HG03378 (cell line): ENCODE data around the gene MAPK4.
"Not testable (repeated sequence)": the region's sequence is repeated elsewhere in the genome, so short reads cannot be mapped to it uniquely, and the experiment has no call there.

Experiments
- ATAC-seq: cut with Tn5 transposase; IDR thresholded peaks from one replicate; pipeline ENCODE4 v1.9.1; 2021; ENCODE audit warnings: mild to moderate bottlenecking, moderate library complexity; ENCODE audit not compliant: unreplicated experiment

The MAPK4 gene

GRCh38 chr18:50748243-50749229 lies 188.6 kb downstream of the MAPK4 start:
- ATAC-seq: no peak

DNA sequence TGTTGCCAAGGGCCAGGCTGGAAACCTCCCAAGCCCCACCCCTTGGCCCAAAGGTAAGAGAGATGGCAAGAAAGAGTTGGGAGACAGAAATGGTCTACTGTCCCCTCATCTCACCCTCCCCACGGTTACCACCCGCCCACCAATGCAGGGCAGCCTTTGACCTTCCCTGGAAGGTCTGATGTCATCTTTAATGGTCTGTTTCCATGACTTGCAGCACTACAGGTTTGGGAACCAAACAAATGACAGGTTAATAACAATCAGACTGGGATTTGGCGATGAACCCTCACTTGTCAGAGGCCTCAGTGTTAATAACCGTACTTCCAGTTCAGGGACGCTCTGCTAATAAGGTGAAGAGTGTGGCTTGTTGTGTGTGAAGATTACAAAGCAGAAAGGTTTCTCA lies 189.5 kb downstream of the MAPK4 start:
- no peak for ATAC-seq

DNA sequence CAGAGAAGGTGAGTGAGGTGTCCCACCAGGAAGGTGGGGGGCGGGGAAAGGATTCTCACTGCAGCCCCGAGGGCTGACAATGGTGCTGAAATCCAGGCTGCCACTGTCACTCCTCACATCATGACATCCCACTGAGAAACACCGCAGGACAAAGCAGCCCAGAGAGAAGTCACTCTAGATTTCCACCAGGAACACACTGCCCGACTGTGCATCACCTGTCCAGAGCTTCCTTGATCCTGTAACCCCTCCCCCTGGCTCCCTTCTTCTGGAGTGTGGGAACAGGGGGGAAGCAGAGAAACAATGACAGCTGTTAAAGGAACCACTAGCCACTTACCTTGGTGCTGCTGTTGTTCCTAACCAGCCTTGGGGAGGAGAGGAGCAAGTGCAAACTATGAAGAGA lies 190.1 kb downstream of the MAPK4 start:
- ATAC-seq: no peak

- no peak for ATAC-seq
Observed at GRCh38 chr18:50750546-50750945, 190.7 kb downstream of the MAPK4 start.

DNA sequence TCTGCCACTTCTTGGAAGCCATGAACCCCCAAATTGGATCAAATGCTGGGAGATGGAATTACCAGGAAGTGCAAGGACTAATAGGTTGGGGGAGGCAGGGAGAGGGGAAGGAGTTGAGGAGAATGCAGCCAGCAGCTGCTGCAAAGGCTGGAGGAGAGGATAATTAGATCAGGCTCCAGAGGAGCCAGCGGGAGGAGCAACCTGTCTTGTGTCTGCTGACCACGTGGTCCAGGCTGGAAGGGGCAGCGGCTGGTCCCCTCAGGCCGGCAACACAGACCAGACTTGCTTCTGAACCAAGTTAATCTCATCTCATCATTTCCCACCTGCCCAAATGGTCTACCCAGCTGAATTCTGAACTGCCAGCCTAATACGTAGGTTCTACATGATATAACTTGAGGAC lies 191.6 kb downstream of the MAPK4 start:
- no peak for ATAC-seq

- no peak for ATAC-seq
Observed at GRCh38 chr18:50751947-50752346, 192.1 kb downstream of the MAPK4 start.

GRCh38 chr18:50753311-50753710 lies 193.4 kb downstream of the MAPK4 start:
- no peak for ATAC-seq

DNA sequence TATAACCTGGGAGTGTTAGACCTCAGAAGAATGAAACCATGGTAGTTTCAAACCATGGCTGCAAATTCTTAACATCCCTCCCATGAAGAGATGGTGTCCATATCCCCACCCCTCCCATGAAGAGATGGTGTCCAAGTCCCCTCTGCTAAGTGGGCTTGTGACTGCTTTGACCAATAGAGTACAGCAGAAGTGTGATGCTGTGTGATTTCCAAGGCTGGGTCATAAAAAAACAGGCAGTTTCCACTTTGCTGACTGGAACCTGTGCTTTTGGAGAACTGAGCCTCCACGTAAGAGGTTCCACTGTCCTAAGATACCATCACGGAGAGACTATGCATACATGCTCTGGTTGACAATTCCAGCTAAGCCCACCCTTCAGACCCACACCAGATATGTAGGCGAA lies 194.4 kb downstream of the MAPK4 start:
- ATAC-seq: no peak

GRCh38 chr18:50757358-50757757 lies 197.5 kb downstream of the MAPK4 start:
- ATAC-seq: no peak

DNA sequence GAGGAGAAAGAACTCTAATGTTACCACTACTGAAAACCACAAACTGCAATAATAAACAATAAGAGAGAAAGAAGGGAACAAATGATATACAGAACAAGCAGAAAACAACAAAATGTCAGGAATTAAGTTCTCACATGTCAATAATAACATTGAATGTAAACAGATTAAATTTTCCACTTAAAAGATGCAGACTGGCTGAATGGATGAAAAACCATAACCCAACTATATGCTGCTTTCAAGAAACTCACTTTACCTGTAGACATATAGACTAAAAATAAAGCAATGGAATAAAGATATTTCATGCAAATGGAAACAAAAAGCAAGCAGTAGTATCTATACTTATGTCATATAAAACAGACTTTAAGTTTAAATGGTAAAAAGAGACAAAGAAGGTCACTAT lies 209.6 kb downstream of the MAPK4 start:
- no peak for ATAC-seq

- no peak for ATAC-seq
Observed at GRCh38 chr18:50775207-50775606, 215.3 kb downstream of the MAPK4 start.

GRCh38 chr18:50775726-50776125 lies 215.8 kb downstream of the MAPK4 start:
- no peak for ATAC-seq

GRCh38 chr18:50776383-50776782 lies 216.5 kb downstream of the MAPK4 start:
- no peak for ATAC-seq

GRCh38 chr18:50779021-50779420 lies 219.1 kb downstream of the MAPK4 start:
- ATAC-seq: not testable (repeated sequence)
